Stimulated activated CD4-positive, alpha-beta T cell treated with anti-CD3 and anti-CD28 coated beads, Interleukin-15, amount 100 ng/mL, for 24 hours (primary cell): ENCODE measurements around the gene GBGT1.

ENCODE experiments used
- DNase-seq: peaks from one replicate; pipeline ENCODE4 v3.0.0-alpha.2; 2020

GBGT1 gene

DNA sequence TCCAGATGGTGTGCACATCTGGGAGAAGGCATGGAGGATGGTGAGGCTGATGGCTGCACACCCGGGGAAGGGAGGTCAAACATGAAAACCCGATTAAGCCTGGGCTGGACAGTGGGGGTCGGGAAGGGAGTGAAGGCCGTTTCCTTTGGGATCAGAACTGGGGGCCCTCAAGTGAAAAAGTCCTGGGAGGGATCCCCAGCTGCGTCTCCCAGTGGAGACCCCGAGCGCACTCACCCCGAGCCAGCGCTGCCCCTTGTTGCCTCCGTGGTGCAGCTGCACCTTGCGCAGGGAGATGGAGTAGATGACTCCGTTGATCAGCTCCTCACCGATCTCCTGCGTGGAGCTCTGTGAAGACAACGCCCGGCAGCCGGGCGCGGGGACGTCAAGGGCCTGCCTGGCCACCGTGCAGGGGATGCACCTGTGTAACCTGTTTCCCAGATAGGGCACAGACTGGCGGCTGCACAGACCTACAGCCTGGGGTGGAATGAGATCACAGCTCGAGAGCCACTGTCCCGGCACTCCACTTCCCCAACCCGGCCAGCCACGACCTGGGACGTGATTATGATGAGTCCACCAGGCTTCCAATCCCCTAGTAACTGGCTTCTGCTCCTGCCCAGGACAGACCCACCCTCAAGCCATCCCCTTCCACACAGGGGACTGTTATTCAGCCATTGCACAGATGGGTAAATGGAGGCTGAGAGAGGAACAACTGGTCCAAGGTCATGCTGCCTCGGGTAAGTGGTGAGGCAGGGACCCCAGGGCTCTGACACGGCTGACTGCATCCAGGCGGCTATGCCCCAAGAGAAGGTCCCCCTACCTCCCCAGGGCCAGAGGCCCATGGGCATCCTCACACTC, 51.7 kb downstream of the GBGT1 start:
- DNase-seq = no peak

DNA sequence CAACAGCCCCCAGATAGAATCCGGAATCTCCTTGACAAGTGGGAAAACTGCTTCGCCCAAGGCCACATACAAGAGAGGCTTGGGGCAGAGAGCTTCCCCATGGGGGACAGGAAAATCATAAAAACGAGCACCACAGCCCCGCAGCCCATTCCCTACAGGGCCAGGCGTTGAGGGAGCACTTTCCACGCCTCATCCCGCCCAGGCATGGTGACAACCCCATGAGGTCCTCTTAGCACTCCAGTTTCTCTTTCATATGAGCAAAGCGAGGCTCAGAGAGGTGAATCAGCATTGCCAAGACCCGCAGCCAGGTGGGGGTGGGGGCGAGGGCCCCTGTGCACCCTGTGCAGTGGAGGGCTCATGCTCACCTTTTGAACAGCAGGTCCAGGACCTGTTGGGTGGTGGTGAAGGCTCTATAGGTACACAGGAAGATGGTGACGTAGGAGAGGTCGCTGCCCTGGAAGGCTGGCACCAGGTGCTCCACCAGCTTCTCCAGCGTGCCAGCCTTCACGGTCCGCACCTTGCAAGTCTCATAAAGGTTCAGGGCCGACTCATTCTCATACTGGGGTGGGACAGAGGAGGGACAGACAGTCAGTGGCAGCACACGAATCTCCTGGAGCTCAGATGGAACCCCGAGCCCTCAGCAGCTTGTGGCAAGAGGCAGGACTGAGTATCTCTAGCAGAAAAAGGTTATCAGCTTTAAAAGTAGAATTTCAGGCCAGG, 53.6 kb downstream of the GBGT1 start:
- DNase-seq = no peak

DNA sequence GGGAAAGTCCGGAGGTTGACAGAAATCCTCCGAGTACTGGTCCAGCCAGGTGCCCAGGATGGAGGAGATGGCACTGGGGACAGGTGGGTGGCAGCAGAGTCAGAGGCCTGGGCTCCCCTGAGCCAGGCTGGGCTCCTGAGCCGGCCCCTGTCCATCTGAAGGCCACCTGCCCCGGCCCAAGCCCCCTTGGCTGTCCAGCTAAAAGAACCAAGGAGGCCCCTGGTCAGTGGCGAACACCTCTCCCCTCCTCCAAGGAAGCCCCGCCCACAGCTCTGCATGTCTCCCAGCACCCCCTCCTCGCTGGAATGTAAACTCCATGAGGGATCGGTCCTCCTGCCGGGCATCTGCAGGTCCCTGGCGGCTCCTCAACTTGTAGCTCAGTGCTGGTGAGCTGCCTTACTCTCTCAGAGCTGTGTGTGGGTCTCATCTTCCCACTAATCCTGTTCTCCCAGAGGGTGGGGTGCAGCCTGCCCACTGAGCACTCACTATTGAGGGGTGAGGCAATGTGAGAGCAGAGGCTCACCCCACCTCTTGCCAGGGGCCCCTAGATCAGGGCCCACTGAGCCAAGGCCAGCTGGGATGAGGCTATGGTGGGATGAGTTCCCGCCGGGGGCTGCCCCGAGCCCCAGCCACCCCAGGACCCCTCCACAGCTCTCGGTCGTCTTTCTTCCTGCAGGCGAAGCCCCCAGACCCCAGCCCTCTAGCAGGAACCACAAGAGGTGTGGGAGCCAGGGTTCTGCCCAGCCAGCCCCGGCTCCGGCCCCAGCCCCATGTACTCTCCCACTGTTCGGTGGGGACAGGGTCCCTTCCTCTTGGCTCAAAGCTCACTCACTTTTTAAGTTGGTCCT, 54.7 kb downstream of the GBGT1 start:
- DNase-seq = no peak

DNA sequence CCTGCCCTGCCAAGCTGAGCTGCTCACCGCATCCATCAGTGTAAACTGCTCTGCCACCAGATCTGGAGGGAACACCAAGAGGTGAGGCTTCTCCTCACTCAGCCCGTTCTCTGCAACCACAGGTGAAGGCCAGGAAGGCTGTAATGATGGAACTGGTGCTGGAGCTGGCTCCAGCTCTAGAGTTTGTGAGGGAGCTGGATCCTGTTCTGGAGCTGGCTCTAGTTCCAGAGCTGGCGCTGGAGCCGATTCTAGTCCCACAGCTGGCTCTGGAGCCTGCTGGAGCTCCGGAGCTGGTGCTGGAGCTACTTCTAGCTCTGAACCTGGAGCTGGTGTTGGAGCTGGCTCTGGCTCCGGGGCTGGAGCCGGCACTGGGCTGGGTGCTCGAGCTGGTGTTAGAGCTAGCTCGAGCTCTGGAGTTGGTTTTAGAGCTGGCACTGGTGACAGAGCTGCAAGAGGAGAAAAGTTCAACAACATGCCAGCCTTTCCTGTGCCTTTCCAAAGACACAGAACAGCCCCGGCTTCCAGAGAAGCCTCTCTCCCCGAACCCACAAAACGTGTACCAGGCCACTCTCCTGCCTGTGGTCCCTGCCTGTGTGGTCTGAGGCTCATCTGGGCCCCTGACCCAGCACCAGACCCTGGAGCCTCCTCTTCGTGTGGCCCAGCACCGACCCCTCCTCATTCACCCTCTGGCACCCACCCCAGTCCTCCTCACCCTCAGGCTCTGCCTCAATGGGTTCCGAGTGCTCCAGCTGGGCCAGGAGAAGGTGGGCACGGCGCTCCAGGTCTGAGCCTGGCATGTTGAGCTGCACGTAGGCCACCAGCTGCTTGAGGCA, 55.5 kb downstream of the GBGT1 start:
- no peak for DNase-seq

DNA sequence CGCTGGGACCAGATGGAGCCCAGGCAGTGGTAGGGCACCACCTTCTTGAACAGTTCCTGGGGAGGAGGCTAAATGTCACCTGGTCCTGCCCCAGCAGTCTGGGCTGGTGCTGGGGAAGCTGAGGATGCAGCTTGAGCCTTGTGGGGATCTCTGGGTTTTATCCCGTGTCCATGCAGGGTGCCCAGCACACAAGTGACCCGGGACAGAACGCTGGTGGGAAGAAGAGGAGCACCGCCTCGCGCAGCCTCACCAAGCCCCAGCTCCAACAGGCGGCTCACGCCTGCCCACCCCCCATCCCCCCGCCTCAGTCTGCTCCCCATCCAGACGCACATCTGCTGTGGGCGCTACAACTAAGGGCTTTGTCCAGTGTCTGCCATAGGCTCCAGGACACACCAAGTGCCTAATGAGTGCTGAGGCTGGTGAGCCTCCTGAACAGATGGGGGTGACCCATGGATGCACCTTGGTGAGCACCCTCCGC, 56.4 kb downstream of the GBGT1 start:
- DNase-seq = no peak

DNA sequence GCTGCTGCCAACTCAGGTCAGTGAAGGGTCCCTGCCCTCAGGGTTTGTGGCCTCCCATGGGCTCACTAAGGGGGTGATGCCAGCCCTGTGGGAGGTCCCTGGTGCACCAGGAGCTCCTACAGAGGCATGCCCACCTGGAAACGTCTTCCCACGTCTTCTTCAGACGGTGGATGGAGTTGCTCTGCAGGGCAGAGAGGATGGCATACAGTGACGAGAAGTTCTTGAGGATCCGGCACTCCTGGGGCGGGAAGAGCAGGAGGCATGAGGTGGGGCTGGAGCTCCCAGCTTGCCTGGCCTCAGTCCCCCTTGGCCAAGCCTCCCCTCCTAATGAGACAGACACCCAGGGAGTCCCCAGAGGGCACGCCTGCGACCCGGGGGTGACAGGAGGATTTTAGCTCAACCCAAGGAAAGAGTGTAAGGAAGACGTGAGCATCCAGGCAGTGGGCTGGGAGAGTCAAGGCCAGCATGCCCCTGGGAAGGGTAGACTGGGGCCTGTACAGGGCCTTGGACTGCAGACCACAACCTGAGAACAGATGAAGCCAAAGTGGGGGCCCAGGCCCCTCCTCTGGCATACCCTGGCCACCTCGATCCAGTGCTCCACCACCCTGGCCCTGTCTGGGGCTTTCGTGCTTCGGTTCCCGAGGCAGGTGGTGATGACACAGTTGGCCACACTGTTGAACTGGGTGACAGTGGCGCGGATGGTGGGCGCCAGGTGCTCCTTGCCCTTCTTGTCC, 57.0 kb downstream of the GBGT1 start:
- DNase-seq = no peak

DNA sequence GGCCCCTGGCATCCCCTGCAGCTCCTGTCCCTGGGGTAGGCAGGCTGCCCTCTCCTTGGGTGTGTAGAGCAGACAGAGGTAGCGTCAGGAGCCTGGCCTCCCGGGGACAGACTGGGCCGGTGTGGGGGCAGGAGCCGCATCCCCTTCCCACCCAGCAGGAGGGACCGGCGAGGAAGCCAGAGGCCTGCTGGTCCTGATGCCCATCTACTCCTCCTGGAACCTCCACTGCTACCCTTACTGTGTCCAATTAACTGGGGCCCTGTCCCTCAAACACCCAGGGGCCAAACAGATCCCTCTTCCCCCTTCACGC, 58.3 kb downstream of the GBGT1 start:
- no peak for DNase-seq

DNA sequence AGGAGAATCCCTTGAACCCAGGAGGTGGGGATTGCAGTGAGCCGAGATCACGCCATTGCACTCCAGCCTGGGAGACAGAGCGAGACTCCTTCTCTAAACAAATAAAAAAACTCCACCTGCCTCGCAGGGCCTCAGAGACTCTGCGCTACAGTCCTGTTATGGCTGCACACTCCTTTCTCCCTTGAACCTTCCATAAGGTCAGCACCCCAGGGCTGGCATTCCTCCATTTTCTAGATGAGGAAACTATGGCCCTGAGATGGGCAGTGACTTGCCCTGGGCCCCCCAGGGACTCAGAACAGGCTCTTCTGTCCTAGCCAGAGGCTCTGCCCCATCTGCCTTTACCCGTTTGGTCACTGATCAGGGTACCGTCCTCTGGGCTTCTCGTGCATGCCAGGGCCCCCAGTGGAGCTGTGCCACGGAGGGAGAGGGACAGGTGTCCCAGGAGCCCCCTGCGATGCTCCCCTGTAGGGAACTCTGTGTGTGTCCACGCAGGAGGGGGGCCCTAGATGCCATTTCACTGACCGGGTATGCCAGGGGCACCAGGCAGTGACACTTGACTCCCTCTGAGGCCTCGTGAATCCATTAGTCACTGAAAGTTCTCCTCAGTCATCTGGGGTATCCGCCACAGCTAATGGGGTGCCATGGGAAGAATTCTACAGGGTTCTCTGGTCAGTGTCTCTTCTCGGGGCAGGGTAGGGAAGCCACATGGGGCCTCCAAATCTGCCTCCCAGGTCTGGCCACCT, 58.8 kb downstream of the GBGT1 start:
- no peak for DNase-seq

DNA sequence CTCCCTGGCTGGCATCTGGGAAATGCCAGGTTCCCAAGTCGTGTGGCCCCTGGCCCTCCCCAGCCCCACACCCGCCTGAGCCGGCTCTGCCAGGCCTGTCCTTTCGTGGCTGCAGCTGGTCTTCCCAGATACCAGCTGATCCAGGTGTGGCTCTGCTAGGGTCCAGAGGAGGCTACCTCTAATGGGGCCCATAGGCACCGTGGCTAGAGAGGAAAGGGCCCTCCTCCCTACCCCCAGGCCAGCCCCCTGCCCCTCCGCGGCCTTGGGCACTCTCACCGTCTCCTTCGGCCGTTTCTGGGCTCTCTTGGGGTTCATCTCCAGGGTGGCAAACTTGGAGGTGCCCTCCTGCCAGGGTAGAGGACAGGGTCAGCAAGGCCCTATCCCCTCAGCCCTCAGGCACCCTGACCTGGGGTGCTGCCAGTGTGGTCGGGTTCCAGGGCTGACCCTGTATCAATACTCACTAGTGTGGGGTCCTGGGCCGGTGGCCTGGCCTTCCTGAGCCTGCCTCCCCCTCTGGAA, 59.7 kb downstream of the GBGT1 start:
- DNase-seq = no peak

DNA sequence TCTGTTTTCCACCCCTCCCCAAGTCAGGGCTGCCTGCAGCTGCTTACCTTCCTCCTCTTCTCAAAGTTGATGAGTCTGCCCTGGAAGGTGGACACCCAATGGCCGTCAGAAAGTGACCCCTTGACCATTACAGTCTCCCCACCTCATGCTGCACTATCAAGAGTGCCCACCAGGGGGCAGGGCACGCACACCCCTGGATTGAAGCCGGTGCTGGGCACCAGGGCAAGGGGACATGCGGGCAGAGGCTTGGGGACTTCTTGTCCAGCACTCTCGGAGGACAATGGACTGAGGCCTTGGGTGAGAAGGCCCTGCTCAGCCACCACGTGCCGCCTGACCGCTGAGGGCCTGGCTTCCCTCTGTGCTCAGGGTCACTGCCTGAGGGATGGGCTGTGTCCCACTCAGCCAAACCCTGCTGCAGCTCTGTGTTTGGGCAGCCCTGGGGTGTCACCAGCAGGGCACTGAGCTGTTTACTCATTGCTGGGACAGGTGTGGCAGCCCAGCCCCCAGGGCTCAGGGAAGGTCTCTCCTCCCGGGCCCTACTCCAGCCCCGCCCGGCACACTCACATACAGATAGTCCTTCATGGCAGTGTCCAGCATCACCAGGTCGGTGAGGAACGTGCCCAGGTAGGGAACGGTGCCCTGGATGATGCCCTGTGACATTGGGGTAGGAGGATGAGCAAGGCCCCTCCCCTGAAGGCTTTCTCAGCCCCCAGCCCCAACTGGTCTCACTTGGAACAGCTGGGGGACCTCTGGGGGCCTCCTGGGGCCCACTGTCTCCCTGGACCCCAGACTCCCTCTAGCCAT, 60.3 kb downstream of the GBGT1 start:
- DNase-seq = peak; percentile 50
